ENCODE data around the gene HEATR5B.
A peak's percentile ranks its signal among the peaks of the same experiment; 100 is the strongest.

The HEATR5B gene

GRCh38 chr2:37083873-37084794, at the start of gene HEATR5B, which contains the start of gene GPATCH11:
Gene HEATR5B (minus strand): TSS chr2:37084372. CDS start chr2:37083414, 958 bp downstream.
Gene GPATCH11 (plus strand): TSS chr2:37084518. CDS start chr2:37088382, 3,864 bp downstream.
- peak within 1 kb of the TSS; percentile 68 for H3K4me3 ChIP-seq (ENCODE audit: severe bottlenecking)
- no peaks in the 10 kb centered on the region for H3K9me3 ChIP-seq (ENCODE audit: severe bottlenecking)
- peaks cover 14% of the 10 kb centered on the region for H3K4me1 ChIP-seq (ENCODE audit: insufficient read depth, poor library complexity, severe bottlenecking)
- ATAC-seq (ENCODE audit: low read depth) (peak; percentile 92), DNase-seq (ENCODE audit: low spot score) (peak; percentile 96)
- H3K36me3 ChIP-seq (ENCODE audit: low read depth) = peaks cover 23% of the 10 kb centered on the region
- H3K27me3 ChIP-seq (ENCODE audit: insufficient read depth, poor library complexity, severe bottlenecking) = no peaks in the 10 kb centered on the region
- TF ChIP-seq CTCF (IDR thresholded peaks at IDR 0.05; ENCODE audit: poor library complexity, severe bottlenecking) = no peak
- peak within 1 kb of the TSS; percentile 36 for H3K27ac ChIP-seq (ENCODE audit: poor library complexity, severe bottlenecking)

GRCh38 chr2:37132914-37133313, 48.7 kb upstream of the HEATR5B start:
- peaks cover 87% of the 10 kb centered on the region for H3K36me3 ChIP-seq (ENCODE audit: low read depth)
- no peak overlapping the region for H3K27ac ChIP-seq (ENCODE audit: poor library complexity, severe bottlenecking)
- no peaks in the 10 kb centered on the region for H3K4me1 ChIP-seq (ENCODE audit: insufficient read depth, poor library complexity, severe bottlenecking)
- DNase-seq (ENCODE audit: low spot score) (no peak), ATAC-seq (ENCODE audit: low read depth) (no peak)
- H3K9me3 ChIP-seq (ENCODE audit: severe bottlenecking) = no peaks in the 10 kb centered on the region
- no peak overlapping the region for H3K4me3 ChIP-seq (ENCODE audit: severe bottlenecking)
- no peaks in the 10 kb centered on the region for H3K27me3 ChIP-seq (ENCODE audit: insufficient read depth, poor library complexity, severe bottlenecking)
- no peak for TF ChIP-seq CTCF (IDR thresholded peaks at IDR 0.05; ENCODE audit: poor library complexity, severe bottlenecking)

GRCh38 chr2:37125416-37125815, 41.2 kb upstream of the HEATR5B start:
- no peak overlapping the region for H3K27ac ChIP-seq (ENCODE audit: poor library complexity, severe bottlenecking)
- ATAC-seq (ENCODE audit: low read depth) (no peak), DNase-seq (ENCODE audit: low spot score) (no peak)
- H3K4me1 ChIP-seq (ENCODE audit: insufficient read depth, poor library complexity, severe bottlenecking) = no peaks in the 10 kb centered on the region
- H3K27me3 ChIP-seq (ENCODE audit: insufficient read depth, poor library complexity, severe bottlenecking) = no peaks in the 10 kb centered on the region
- no peak for TF ChIP-seq CTCF (IDR thresholded peaks at IDR 0.05; ENCODE audit: poor library complexity, severe bottlenecking)
- H3K9me3 ChIP-seq (ENCODE audit: severe bottlenecking) = no peaks in the 10 kb centered on the region
- no peak overlapping the region for H3K4me3 ChIP-seq (ENCODE audit: severe bottlenecking)
- peaks cover 37% of the 10 kb centered on the region for H3K36me3 ChIP-seq (ENCODE audit: low read depth)

GRCh38 chr2:37119157-37119556, 35.0 kb upstream of the HEATR5B start:
- H3K27ac ChIP-seq (ENCODE audit: poor library complexity, severe bottlenecking) = no peak overlapping the region
- ATAC-seq (ENCODE audit: low read depth) (no peak), DNase-seq (ENCODE audit: low spot score) (no peak)
- no peaks in the 10 kb centered on the region for H3K9me3 ChIP-seq (ENCODE audit: severe bottlenecking)
- TF ChIP-seq CTCF (IDR thresholded peaks at IDR 0.05; ENCODE audit: poor library complexity, severe bottlenecking) = no peak
- H3K4me1 ChIP-seq (ENCODE audit: insufficient read depth, poor library complexity, severe bottlenecking) = no peaks in the 10 kb centered on the region
- no peaks in the 10 kb centered on the region for H3K27me3 ChIP-seq (ENCODE audit: insufficient read depth, poor library complexity, severe bottlenecking)
- peaks cover 45% of the 10 kb centered on the region for H3K36me3 ChIP-seq (ENCODE audit: low read depth)
- H3K4me3 ChIP-seq (ENCODE audit: severe bottlenecking) = no peak overlapping the region

- DNase-seq (ENCODE audit: low spot score) (no peak), ATAC-seq (ENCODE audit: low read depth) (no peak)
- no peak overlapping the region for H3K4me3 ChIP-seq (ENCODE audit: severe bottlenecking)
- H3K4me1 ChIP-seq (ENCODE audit: insufficient read depth, poor library complexity, severe bottlenecking) = no peaks in the 10 kb centered on the region
- no peak for TF ChIP-seq CTCF (IDR thresholded peaks at IDR 0.05; ENCODE audit: poor library complexity, severe bottlenecking)
- no peaks in the 10 kb centered on the region for H3K9me3 ChIP-seq (ENCODE audit: severe bottlenecking)
- H3K36me3 ChIP-seq (ENCODE audit: low read depth) = peaks cover 56% of the 10 kb centered on the region
- H3K27me3 ChIP-seq (ENCODE audit: insufficient read depth, poor library complexity, severe bottlenecking) = no peaks in the 10 kb centered on the region
- H3K27ac ChIP-seq (ENCODE audit: poor library complexity, severe bottlenecking) = no peak overlapping the region
Observed at GRCh38 chr2:37117566-37117965, 33.4 kb upstream of the HEATR5B start.

Measured in RWPE2 (cell line).